ENCODE results near the gene ZNF710. TPM values are rescaled to one million over a fixed set of nuclear protein-coding genes. Genes with fewer than 3 reads are reported as not detected.

The ZNF710 gene
- polyA plus RNA-seq, 1 donor, result 18.1 TPM

DNA sequence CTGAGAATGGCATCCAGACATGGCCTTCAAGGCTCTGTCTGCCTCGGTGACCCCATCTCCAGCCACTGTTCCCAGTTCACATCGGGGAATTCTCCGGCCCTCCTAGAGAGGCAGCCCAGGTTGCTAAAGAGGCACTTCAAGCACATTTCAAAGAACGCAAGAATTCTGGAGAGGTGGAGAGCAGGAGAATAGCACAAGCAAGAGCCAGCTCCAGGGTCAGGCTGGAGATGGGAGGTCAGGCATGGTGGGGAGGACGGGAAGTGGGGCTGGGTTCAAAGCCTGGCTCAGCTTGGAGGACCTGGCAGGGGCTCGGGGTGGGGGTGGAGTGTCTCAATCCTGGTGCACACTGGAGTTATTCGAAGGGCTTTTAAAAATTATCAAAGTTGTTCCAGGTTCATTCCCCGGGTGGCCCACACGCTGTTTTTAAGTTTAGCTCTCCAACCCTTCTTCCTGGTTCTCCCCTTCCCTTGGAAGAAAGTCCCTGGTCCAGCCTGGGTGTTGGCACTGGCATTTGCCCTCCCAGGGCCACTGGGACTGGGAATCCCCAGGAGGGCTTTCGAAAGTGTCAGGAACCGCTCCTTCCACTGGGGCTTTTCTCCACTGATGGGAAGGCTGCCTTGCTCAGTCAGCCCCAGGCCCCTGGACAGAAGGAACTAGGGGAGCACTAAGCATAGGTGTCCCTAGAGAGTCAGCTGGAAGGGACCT is 35.8 kb downstream of the ZNF710 start:
- DNase-seq, result no peak

- DNase-seq, result no peak
Measured at GRCh38 chr15:90037511-90037860, 36.4 kb downstream of the ZNF710 start.

DNA sequence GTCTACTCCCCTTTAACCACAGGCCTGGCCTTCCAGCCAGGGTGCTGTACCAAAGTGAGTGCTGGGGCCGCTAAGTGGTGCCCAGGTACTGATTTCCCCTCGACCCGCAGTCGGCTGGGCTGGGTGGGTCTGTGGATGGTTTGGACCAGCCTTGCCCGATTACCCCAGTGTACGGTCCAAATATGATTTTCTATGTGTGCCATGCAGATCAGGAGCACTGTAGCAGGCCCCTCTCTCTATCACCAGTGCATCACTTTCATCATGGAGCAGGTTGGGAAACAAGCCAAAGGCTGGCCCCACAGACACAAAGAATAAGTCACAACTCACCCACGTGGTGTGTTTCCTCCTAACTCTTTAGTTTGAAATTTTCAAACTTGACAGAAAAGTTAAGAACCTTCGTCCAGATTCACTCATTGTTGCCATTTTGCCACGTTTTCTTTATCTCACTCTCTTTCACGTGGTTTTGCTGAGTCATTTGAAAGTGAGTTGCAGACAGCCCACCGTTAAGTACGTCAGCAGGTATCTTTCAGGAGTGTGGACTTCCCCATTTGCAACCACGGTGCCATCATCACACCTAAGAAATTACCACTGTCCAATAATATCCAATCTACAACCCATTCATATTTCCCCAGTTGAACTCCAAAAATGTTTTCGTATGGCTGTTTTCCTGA is 37.0 kb downstream of the ZNF710 start:
- DNase-seq, result no peak

DNA sequence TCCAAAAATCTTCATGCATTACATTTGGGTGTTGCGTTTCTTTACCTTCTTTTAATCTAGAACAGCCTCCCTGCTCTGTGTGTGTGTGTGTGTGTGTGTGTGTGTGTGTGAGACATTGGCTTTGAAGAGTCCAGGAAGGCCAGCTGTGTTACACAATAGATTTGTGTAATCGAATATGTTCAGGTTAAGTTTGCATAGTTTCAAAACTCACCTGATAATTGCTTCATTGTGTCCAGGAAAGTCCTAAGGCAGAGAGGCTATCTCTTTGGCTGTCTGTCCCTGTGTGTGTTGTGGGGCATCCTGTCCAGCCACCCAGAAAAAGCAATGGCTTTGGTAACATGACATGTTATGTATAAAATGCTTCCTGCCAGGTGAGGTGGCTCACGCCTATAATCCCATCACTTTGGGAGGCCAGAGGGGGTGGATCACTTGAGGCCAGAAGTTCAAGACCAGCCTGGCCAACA is 37.5 kb downstream of the ZNF710 start:
- DNase-seq, result no peak

DNA sequence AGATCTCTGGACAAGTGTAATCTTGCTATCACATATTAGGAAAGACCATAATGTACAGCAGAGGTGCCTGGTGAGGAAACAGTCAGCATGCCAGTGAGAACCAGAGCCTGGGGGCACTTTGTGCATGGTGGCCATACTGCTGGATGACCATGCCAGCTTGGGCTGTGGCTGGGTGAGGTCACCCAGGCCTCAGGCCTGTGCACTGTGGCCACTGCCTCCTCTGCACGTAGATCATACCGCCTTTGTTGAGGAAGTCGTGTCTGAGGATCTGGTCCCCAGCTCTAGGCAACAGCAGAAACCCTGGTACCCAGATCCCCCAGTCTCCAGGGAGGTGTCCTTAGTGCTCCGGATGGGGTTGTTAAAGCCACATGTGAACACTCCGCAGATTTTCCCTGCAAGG is 38.9 kb downstream of the ZNF710 start:
- no peak for DNase-seq

- DNase-seq, result no peak
Measured at GRCh38 chr15:90040618-90041017, 39.5 kb downstream of the ZNF710 start.

GRCh38 chr15:90042356-90042755 is 41.2 kb downstream of the ZNF710 start:
- no peak for DNase-seq

- no peak for DNase-seq
Measured at GRCh38 chr15:90042766-90043529, 41.8 kb downstream of the ZNF710 start.

- no peak for DNase-seq
Measured at GRCh38 chr15:90043530-90044010, 42.4 kb downstream of the ZNF710 start.

GRCh38 chr15:90044191-90044590 is 43.1 kb downstream of the ZNF710 start:
- no peak for DNase-seq

DNA sequence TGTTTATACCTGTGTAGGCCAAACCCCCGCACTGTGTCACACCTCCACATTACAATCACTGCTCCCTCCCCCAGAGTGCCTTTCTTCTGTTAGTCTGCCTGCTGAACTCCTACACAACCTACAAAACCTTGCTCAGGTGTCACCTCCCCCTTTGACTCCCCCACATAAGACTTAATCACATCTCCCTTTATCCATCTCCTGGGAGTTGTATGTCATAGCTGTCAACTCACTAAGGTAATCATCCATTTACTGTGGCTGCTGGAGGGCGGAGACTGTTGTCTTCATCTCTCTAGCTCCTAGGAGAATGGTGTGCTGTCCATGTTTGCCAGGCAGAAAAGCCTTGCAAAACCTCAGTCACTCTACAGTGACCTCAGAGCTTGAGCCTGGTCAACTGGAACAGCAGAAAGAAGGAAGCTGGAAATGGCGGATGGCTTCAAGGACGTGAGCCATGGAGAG is 43.8 kb downstream of the ZNF710 start:
- no peak for DNase-seq

DNA sequence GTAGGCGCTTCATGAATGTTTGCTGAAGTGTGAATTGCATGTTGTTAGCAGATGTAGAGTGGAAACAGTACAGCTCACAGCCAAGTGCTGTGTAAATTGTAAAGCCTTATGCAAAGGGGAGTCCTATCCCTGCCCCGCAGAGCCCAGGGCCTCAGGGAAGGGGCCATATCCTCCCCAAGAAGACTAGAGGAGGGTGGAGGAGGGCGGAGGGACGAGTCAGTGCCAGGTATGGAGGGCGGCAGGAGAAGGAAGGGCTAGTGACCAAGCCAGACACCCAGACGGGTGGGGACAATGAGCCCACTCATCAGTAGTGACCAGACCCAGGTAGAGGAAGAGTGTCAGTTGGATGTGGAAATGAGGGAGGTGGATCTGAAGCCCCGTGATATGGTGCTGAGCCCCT is 45.2 kb downstream of the ZNF710 start:
- no peak for DNase-seq

GRCh38 chr15:90046911-90047392 is 45.8 kb downstream of the ZNF710 start:
- no peak for DNase-seq

DNA sequence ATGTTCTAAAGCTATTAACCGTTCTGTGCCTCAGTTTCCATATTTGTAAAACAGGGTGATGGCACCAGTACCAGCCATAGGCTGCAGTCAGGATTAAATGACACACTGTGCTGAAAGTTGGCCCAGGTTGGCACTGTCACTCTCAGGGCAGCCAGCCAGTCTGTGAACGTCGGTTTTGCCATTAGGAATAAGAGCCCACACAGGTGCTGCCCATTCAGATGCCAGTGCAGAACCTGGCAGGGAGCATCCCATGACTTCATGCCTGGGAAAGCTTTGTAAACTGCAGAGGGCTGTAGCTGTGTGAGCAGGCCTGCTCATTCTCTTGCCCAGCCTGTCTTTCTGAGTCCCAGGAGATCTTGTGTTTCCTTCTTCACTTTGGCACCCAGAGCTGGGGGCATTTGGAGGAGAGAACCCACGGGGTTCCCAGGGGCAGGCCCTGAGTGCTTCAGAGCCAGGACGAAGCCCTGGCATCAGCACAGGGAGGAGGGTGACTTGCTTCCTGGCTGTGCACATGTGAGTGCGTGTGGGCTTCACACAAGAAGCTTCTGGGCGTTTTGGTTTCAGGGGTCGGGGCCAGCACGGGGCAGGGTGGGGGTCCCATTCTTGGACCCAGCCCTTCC is 46.9 kb downstream of the ZNF710 start:
- no peak for DNase-seq

GRCh38 chr15:90049030-90049429 is 47.9 kb downstream of the ZNF710 start:
- DNase-seq, result no peak

GRCh38 chr15:90049666-90050604 is 48.8 kb downstream of the ZNF710 start:
- DNase-seq, result no peak

GRCh38 chr15:90051874-90052273 is 50.8 kb downstream of the ZNF710 start:
- no peak for DNase-seq

DNA sequence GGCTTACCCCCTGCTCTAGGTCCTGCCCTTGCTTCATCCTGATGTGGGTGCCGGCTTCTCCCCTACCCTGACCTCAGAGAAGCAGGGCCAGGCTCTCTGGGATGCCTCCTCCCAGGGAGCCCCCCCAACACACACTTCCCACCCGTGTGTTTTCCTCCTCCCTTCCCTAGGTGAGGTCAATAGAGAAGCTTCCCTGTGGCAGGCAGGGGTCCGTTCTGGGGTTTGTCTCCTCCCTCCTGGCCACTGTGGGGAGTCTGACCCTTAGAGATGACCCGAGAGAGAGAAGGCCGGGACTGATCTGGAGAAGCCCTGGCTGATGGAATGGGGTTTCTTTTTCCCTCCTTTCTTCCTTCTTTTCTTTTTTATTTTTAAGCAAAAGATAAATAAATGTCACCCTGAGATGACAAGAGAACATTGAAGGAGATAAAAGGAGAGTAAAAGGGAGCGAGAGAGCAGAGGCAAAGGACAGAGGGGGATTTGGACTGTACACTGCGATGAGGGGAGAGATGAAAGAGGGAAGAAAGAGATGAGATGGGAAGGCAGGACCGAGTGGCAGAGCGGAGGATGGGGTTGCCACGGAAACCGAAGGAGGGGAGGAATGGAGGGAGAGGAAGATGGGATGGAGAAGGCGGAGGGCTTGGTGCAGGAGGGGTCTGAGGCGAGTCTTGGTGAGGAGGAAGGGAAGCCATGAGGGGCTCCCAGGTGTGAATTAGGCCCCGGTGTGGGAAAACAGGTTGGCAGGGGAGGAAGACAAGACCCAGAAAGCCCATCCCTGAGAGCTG is 52.8 kb downstream of the ZNF710 start:
- no peak for DNase-seq

DNA sequence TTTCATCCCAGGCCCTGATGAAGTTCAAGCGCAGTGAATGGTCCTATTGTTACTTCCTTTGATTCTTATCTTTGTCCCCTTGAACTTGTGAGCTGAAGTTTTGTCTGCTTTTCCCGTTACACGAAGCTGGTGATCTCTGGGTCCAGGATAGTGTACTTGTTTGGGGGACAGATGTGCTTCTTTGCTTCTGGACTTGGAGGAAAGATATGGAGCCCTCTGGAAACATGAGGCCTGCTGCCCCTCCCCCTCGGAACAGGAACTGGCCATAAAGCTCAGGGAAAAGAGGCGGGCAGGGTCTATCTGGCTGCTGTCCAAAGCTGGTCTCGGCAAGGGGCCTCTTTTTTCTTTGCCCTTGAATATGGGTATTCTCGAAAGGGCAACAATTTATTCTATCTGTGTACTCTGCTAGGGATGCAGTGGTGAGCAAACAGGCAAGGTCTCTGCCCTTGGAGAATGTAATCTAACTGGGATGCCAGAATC is 53.5 kb downstream of the ZNF710 start:
- no peak for DNase-seq

- no peak for DNase-seq
Measured at GRCh38 chr15:90055182-90055581, 54.1 kb downstream of the ZNF710 start.
